Activated T-cell treated with anti-CD3 and anti-CD28 coated beads, Interleukin-2, amount 50 U/mL, for 48 hours (primary cell): ENCODE data around the gene POU5F1.
"Not testable (repeated sequence)": the region's sequence is repeated elsewhere in the genome, so short reads cannot be mapped to it uniquely, and the experiment has no call there.

Experiments used
- DNase-seq, 2 experiments: peaks; one replicate each; pipeline ENCODE4 v3.0.0-alpha.2; 2020

The POU5F1 gene

GRCh38 chr6:31165064-31165832 lies 5.2 kb downstream of the POU5F1 start:
- not testable (repeated sequence) for DNase-seq

GRCh38 chr6:31164475-31165063 lies 5.9 kb downstream of the POU5F1 start:
- not testable (repeated sequence) for DNase-seq

- no peak for DNase-seq
Measured at GRCh38 chr6:31163922-31164321, 6.6 kb downstream of the POU5F1 start.

- DNase-seq: no peak
Measured at GRCh38 chr6:31162463-31163165, 7.9 kb downstream of the POU5F1 start.

GRCh38 chr6:31161216-31162126 lies 9.0 kb downstream of the POU5F1 start:
- no peak for DNase-seq

GRCh38 chr6:31158863-31159855 lies 11.3 kb downstream of the POU5F1 start:
- DNase-seq: peak; percentile 53

GRCh38 chr6:31158140-31158862 lies 12.2 kb downstream of the POU5F1 start, which contains the start of gene TCF19:
Gene TCF19 (plus strand): TSS chr6:31158589. CDS start chr6:31159470, 881 bp downstream.
- peak; percentile 99 for DNase-seq

GRCh38 chr6:31157513-31158139 lies 12.9 kb downstream of the POU5F1 start, which contains the start of gene CCHCR1:
Gene CCHCR1 (minus strand): TSS chr6:31157802. CDS start chr6:31157600, 202 bp downstream.
- DNase-seq: no peak

GRCh38 chr6:31156641-31157040 lies 13.8 kb downstream of the POU5F1 start:
- DNase-seq: no peak

- DNase-seq: no peak
Measured at GRCh38 chr6:31154436-31154835, 16.0 kb downstream of the POU5F1 start.

GRCh38 chr6:31152781-31153180 lies 17.7 kb downstream of the POU5F1 start:
- DNase-seq: no peak

GRCh38 chr6:31149827-31150447 lies 20.5 kb downstream of the POU5F1 start:
- no peak for DNase-seq

- no peak for DNase-seq
Measured at GRCh38 chr6:31145386-31145785, 25.1 kb downstream of the POU5F1 start.

- no peak for DNase-seq
Measured at GRCh38 chr6:31144970-31145340, 25.5 kb downstream of the POU5F1 start.

- DNase-seq: no peak
Measured at GRCh38 chr6:31144296-31144969, 26.0 kb downstream of the POU5F1 start.

GRCh38 chr6:31143148-31143547 lies 27.3 kb downstream of the POU5F1 start:
- DNase-seq: no peak

GRCh38 chr6:31142361-31142761 lies 28.1 kb downstream of the POU5F1 start:
- no peak for DNase-seq

GRCh38 chr6:31140643-31141042 lies 29.8 kb downstream of the POU5F1 start:
- DNase-seq: no peak

- DNase-seq: no peak
Measured at GRCh38 chr6:31139599-31139998, 30.9 kb downstream of the POU5F1 start.
